Upper lobe of left lung (tissue), 6 donors: Measurements from ENCODE around the gene STT3B. TPM values are rescaled to one million over a fixed set of nuclear protein-coding genes. Genes with fewer than 3 reads are reported as not detected.

Experiments
- ATAC-seq, 2 donors: fragments of 200-7000 bp; cut with Tn5 transposase; one replicate each; pipeline ENCODE4 v1.9.1; 2022; ENCODE audit warnings: mild to moderate bottlenecking in 2 of 2, moderate library complexity in 2 of 2; ENCODE audit not compliant: low FRiP score in 2 of 2
- DNase-seq, 2 donors: peaks; one replicate each; pipeline ENCODE4 v3.0.0-alpha.2; 2019 to 2020
- H3K27ac ChIP-seq, 4 donors: fragments of 200-600 bp; sonication (generic); one replicate each; pipeline ENCODE4 v1.5.1; 2016 to 2019
- H3K27me3 ChIP-seq, 4 donors: fragments of 200-600 bp; sonication (generic); one replicate each; pipeline ENCODE4 v1.5.1; 2017 to 2019
- H3K36me3 ChIP-seq, 4 donors: fragments of 200-600 bp; sonication (generic); one replicate each; pipeline ENCODE4 v1.5.1; 2016 to 2019
- H3K4me1 ChIP-seq, 4 donors: fragments of 200-600 bp; sonication (generic); one replicate each; pipeline ENCODE4 v1.5.1; 2018 to 2019
- H3K4me3 ChIP-seq, 4 donors: fragments of 200-600 bp; sonication (generic); one replicate each; pipeline ENCODE4 v1.5.1; 2017 to 2019; ENCODE audit warnings: mild to moderate bottlenecking in 2 of 4, moderate library complexity in 1 of 4
- H3K9me3 ChIP-seq, 4 donors: fragments of 200-600 bp; sonication (generic); one replicate each; pipeline ENCODE4 v1.5.1; 2018 to 2019
- EP300 ChIP-seq, 4 donors: sonication (generic); formaldehyde crosslinking; IDR thresholded peaks; one replicate each; pipeline ENCODE4 v1.5.1; 2017; ENCODE audit warnings: antibody characterized with exemption in 4 of 4, control low read depth in 2 of 4
- POLR2A ChIP-seq, 4 donors: fragments of 450-650 bp; IDR thresholded peaks; one replicate each; pipeline ENCODE4 v1.5.1; 2016 to 2017; ENCODE audit warnings: antibody characterized with exemption in 4 of 4, mild to moderate bottlenecking in 2 of 4
- POLR2AphosphoS5 ChIP-seq, 2 donors: sonication (generic); formaldehyde crosslinking; IDR thresholded peaks; one replicate each; pipeline ENCODE4 v1.5.1; 2017; ENCODE audit warnings: antibody characterized with exemption in 2 of 2
- WGBS, 2 donors: methylation state at CpG; one replicate each; pipeline ENCODE4 v1.1.5; 2017 to 2018; 5-methylcytosine and 5-hydroxymethylcytosine counted together
- total RNA-seq, 6 donors: library from RNA; depleted of rRNA in 4 of 6; stranded (reverse); fragments of >200 nt in 4 of 6; gene quantifications; one replicate each; pipeline versions ENCODE4 v1.1.0 to v1.2.1, GENCODE V29; 2016 to 2021
- TF ChIP-seq, protein P1 (sequence below), 6 experiments: fragments of 450-650 bp in 4 of 6; fragments of 200-600 bp in 2 of 6; sonication (generic) in 2 of 6; IDR thresholded peaks; one replicate each; pipeline ENCODE4 v1.5.1; 2016 to 2019; ENCODE audit warnings: antibody characterized with exemption in 6 of 6
- donor health status: DM: no; HTN: no; CAD: no; lungs with moderate emphysema.
- donor health status: DM: no; HTN: yes; CAD: no; lungs with severe emphysema.

The STT3B gene
- 100 to 1,000 TPM in 1 of 6 donors, 10 to 100 TPM in 5; 42.9 to 137 (median 88.8) TPM for total RNA-seq

DNA sequence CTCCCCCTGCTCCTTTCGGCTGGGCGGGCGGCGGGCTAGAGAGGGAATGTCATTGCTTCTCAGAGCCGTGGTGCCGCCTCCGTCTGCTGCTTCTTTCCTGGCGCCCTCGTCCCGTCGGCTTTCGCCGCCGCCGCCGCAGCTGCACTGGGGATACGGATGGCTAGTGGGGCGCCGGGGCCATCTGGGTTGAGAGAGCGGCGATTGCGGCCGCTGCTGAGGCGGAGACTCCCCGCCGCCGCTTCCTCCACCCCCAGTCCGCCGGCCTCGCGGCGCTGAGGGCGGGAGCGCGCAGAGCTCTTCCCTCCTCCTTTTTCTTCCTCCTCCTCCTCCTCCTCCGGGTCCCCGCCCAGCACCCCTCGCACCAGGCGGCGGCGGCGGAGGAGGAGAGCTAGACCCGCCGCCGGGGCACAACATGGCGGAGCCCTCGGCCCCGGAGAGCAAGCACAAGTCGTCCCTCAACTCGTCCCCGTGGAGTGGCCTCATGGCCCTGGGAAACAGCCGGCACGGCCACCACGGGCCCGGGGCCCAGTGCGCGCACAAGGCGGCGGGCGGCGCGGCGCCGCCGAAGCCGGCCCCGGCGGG is at the start of gene STT3B:
Gene STT3B (plus strand): TSS at position 339 of the 582 bp plus-strand sequence. CDS start 74 bp downstream, at position 413.
- WGBS, 2 donors: 0% methylated on average over 68 of the region's 68 CpGs; no CpG with 5 or more reads in 1 of the 2 donors
- Histone ChIP-seq H3K4me3 (peak within 1 kb of the TSS; percentile 69 to 98 (median 98)), H3K36me3 (no peaks in the 10 kb centered on the region), H3K27me3 (no peaks in the 10 kb centered on the region), H3K27ac (peak within 1 kb of the TSS; percentile 92 to 99 (median 99)), H3K4me1 (peaks cover 33 to 48% (median 41%) of the 10 kb centered on the region in 4 donors), H3K9me3 (no peaks in the 10 kb centered on the region)
- DNase-seq (peak; percentile 82 to 95), ATAC-seq (peak; percentile 87 to 89)
- TF ChIP-seq EP300 (IDR thresholded peaks at IDR 0.05) (no peak), POLR2A (IDR thresholded peaks at IDR 0.05) (peak in 3 of 4 donors; percentile 80 to 98 (median 96)), POLR2AphosphoS5 (IDR thresholded peaks at IDR 0.05) (peak; percentile 20 to 88)
- TF ChIP-seq, protein P1, sequence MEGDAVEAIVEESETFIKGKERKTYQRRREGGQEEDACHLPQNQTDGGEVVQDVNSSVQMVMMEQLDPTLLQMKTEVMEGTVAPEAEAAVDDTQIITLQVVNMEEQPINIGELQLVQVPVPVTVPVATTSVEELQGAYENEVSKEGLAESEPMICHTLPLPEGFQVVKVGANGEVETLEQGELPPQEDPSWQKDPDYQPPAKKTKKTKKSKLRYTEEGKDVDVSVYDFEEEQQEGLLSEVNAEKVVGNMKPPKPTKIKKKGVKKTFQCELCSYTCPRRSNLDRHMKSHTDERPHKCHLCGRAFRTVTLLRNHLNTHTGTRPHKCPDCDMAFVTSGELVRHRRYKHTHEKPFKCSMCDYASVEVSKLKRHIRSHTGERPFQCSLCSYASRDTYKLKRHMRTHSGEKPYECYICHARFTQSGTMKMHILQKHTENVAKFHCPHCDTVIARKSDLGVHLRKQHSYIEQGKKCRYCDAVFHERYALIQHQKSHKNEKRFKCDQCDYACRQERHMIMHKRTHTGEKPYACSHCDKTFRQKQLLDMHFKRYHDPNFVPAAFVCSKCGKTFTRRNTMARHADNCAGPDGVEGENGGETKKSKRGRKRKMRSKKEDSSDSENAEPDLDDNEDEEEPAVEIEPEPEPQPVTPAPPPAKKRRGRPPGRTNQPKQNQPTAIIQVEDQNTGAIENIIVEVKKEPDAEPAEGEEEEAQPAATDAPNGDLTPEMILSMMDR (IDR thresholded peaks at IDR 0.05): peak in 2 of 6 experiments; percentile 17 to 21

GRCh38 chr3:31483776-31484175 is 48.9 kb upstream of the STT3B start:
- Histone ChIP-seq H3K4me1 (no peaks in the 10 kb centered on the region), H3K9me3 (no peaks in the 10 kb centered on the region), H3K36me3 (no peaks in the 10 kb centered on the region), H3K4me3 (no peak overlapping the region), H3K27ac (no peak overlapping the region), H3K27me3 (no peaks in the 10 kb centered on the region)
- no peak for DNase-seq
- TF ChIP-seq POLR2A (IDR thresholded peaks at IDR 0.05): no peak
- TF ChIP-seq, protein P1 (IDR thresholded peaks at IDR 0.05): no peak
- no peak for TF ChIP-seq EP300 (IDR thresholded peaks at IDR 0.05)
- no peak for TF ChIP-seq POLR2AphosphoS5 (IDR thresholded peaks at IDR 0.05)
- 83% methylated on average over 1 of the region's 1 CpG for WGBS, 2 donors
- ATAC-seq: no peak

DNA sequence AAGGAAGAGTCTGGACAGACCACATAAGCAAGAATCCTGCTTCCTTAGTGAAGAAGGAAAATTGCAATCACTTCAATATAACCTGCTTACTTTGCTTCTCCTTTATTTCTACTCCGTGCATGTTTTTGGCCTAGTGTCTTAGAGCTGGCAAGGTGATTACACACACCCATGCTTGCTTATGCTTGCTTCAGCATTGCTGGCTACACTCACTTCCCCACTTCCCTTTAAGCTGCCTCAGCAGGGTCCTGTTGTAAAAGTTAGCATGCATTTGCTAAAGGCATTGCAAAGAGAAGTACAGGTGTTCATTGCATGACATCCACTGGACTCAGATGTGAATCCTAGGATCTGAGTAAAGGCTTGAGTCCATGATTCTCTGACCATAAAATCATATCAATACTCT is 47.5 kb upstream of the STT3B start:
- H3K9me3 ChIP-seq: peaks cover 0 to under 1% (median 0%) of the 10 kb centered on the region in 4 donors
- ATAC-seq: no peak
- no peaks in the 10 kb centered on the region for H3K27me3 ChIP-seq
- DNase-seq: no peak
- 31 to 42% methylated on average over 1 of the region's 1 CpG for WGBS, 2 donors
- H3K36me3 ChIP-seq: no peaks in the 10 kb centered on the region
- H3K4me3 ChIP-seq: no peak overlapping the region
- no peaks in the 10 kb centered on the region for H3K4me1 ChIP-seq
- no peak overlapping the region for H3K27ac ChIP-seq
- TF ChIP-seq, protein P1 (IDR thresholded peaks at IDR 0.05): no peak
- TF ChIP-seq POLR2AphosphoS5 (IDR thresholded peaks at IDR 0.05) (no peak), EP300 (IDR thresholded peaks at IDR 0.05) (no peak), POLR2A (IDR thresholded peaks at IDR 0.05) (no peak)

- ATAC-seq (peak in 1 of 2 donors; percentile 43), DNase-seq (no peak)
- no peak overlapping the region for H3K27ac ChIP-seq
- peaks cover 0 to 12% (median 7%) of the 10 kb centered on the region in 4 donors for H3K9me3 ChIP-seq
- H3K27me3 ChIP-seq: no peaks in the 10 kb centered on the region
- H3K36me3 ChIP-seq: no peaks in the 10 kb centered on the region
- TF ChIP-seq, protein P1 (IDR thresholded peaks at IDR 0.05): no peak
- WGBS, 2 donors: 85 to 90% methylated on average over 7 of the region's 7 CpGs
- H3K4me3 ChIP-seq: no peak overlapping the region
- H3K4me1 ChIP-seq: no peaks in the 10 kb centered on the region
Observed at GRCh38 chr3:31486865-31487533, 45.7 kb upstream of the STT3B start.
